CD4-positive, alpha-beta T cell treated with Interleukin-12 subunit alpha and Interleukin-12 subunit beta, for 1 hour (primary cell): ENCODE data around the gene SRPK2.
"Not testable (repeated sequence)": the region's sequence is repeated elsewhere in the genome, so short reads cannot be mapped to it uniquely, and the experiment has no call there.

Source experiments
- DNase-seq: peaks from one replicate; pipeline ENCODE4 v3.0.0-alpha.2; 2020

The SRPK2 gene

GRCh38 chr7:105297985-105298384 lies 90.7 kb downstream of the SRPK2 start:
- no peak for DNase-seq

GRCh38 chr7:105297309-105297708 lies 91.4 kb downstream of the SRPK2 start:
- no peak for DNase-seq

- no peak for DNase-seq
Observed at GRCh38 chr7:105296491-105296890, 92.2 kb downstream of the SRPK2 start.

- no peak for DNase-seq
Observed at GRCh38 chr7:105295596-105296352, 92.9 kb downstream of the SRPK2 start.

- DNase-seq, result not testable (repeated sequence)
Observed at GRCh38 chr7:105294482-105294881, 94.2 kb downstream of the SRPK2 start.

- DNase-seq, result no peak
Observed at GRCh38 chr7:105289704-105290103, 99.0 kb downstream of the SRPK2 start.

GRCh38 chr7:105286441-105286840 lies 102.3 kb downstream of the SRPK2 start:
- DNase-seq, result no peak

GRCh38 chr7:105285118-105285874 lies 103.4 kb downstream of the SRPK2 start:
- DNase-seq, result no peak

GRCh38 chr7:105284014-105284413 lies 104.7 kb downstream of the SRPK2 start:
- no peak for DNase-seq

- no peak for DNase-seq
Observed at GRCh38 chr7:105281966-105282365, 106.8 kb downstream of the SRPK2 start.

GRCh38 chr7:105279688-105280007 lies 109.1 kb downstream of the SRPK2 start:
- DNase-seq, result no peak

- DNase-seq, result no peak
Observed at GRCh38 chr7:105278973-105279687, 109.6 kb downstream of the SRPK2 start.

GRCh38 chr7:105278565-105278964 lies 110.2 kb downstream of the SRPK2 start:
- DNase-seq, result no peak

- no peak for DNase-seq
Observed at GRCh38 chr7:105277341-105277740, 111.4 kb downstream of the SRPK2 start.

- DNase-seq, result no peak
Observed at GRCh38 chr7:105270117-105270516, 118.6 kb downstream of the SRPK2 start.

- DNase-seq, result peak; percentile 15
Observed at GRCh38 chr7:105269397-105269796, 119.3 kb downstream of the SRPK2 start.

GRCh38 chr7:105268511-105269392 lies 120.0 kb downstream of the SRPK2 start:
- peak; percentile 46 for DNase-seq

GRCh38 chr7:105268056-105268455 lies 120.7 kb downstream of the SRPK2 start:
- peak; percentile 14 for DNase-seq

GRCh38 chr7:105267244-105267643 lies 121.5 kb downstream of the SRPK2 start:
- peak; percentile 14 for DNase-seq

GRCh38 chr7:105264707-105265106 lies 124.0 kb downstream of the SRPK2 start:
- no peak for DNase-seq

- DNase-seq, result no peak
Observed at GRCh38 chr7:105261689-105262088, 127.0 kb downstream of the SRPK2 start.

GRCh38 chr7:105260201-105260871 lies 128.4 kb downstream of the SRPK2 start:
- not testable (repeated sequence) for DNase-seq
